A549 (cell line): Measurements from ENCODE around the gene YWHAB. TPM values are rescaled to one million over a fixed set of nuclear protein-coding genes. Genes with fewer than 3 reads are reported as not detected.

Source experiments
- ATAC-seq, 2 experiments: fragments of 200-7000 bp in 1 of 2; fragments of >200 bp in 1 of 2; cut with Nextera tagmentation in 1 of 2; cut with Tn5 transposase in 1 of 2; 3 replicates each; pipeline versions ENCODE4 v1.8.0 to v1.9.1; 2018 to 2020; ENCODE audit warnings: mild to moderate bottlenecking in 1 of 2, moderate library complexity in 1 of 2
- CTCF ChIA-PET: fragments of 300-600 bp; sonication (Branson Sonifier 250); formaldehyde crosslinking; extraction: SDS; loops from one replicate; lab custom pipeline; 2021; ENCODE audit warnings: antibody characterized with exemption, inconsistent platforms; lab: Yijun Ruan, JAX
- POLR2A ChIA-PET: fragments of 350-600 bp; formaldehyde crosslinking; extraction: SDS; loops from one replicate; lab custom pipeline; 2021; ENCODE audit warnings: antibody characterized with exemption, inconsistent platforms; lab: Yijun Ruan, JAX
- DNase-seq, 2 experiments: peaks; one replicate each; pipeline versions ENCODE4 v3.0.0 to v3.0.0-alpha.2; 2011 to 2016; ENCODE audit warnings: low read depth in 1 of 2, low spot score in 1 of 2
- FAIRE-seq: peaks from 2 replicates; lab custom pipeline; 2011; peaks lifted over from hg19 to GRCh38; lab: Jason Lieb, UNC
- H3K27ac ChIP-seq, 2 experiments: fragments of >200 bp; sonication (Bioruptor Twin); formaldehyde crosslinking; 3 replicates each; pipeline ENCODE4 v1.5.1; 2016 to 2017
- H3K4me1 ChIP-seq: fragments of >200 bp; sonication (Bioruptor Twin); formaldehyde crosslinking; 3 replicates; pipeline ENCODE4 v1.6.1; 2016
- H3K4me2 ChIP-seq: fragments of >200 bp; sonication (Bioruptor Twin); formaldehyde crosslinking; 3 replicates; pipeline ENCODE4 v1.6.1; 2016
- H3K4me3 ChIP-seq: fragments of >200 bp; sonication (Bioruptor Twin); formaldehyde crosslinking; 3 replicates; pipeline ENCODE4 v1.5.1; 2016
- H3K9me3 ChIP-seq: fragments of >200 bp; sonication (Bioruptor Twin); formaldehyde crosslinking; 3 replicates; pipeline ENCODE4 v1.6.1; 2016
- ATOH8 ChIP-seq: fragments of 250-450 bp; sonication (Bioruptor Pico); IDR thresholded peaks from 2 replicates; pipeline ENCODE4 v1.5.0; 2020; ENCODE audit warnings: low read depth, mild to moderate bottlenecking, moderate library complexity
- BHLHE40 ChIP-seq: IDR thresholded peaks from 2 replicates; pipeline ENCODE4 v1.6.1; 2012; ENCODE audit warnings: low read depth, low read length, inconsistent platforms
- CBX2 ChIP-seq: fragments of 200-600 bp; sonication (generic); IDR thresholded peaks from 2 replicates; pipeline ENCODE4 v1.6.1; 2016; ENCODE audit warnings: low read depth, mild to moderate bottlenecking, borderline replicate concordance
- CBX8 ChIP-seq: fragments of 200-600 bp; sonication (generic); IDR thresholded peaks from 2 replicates; pipeline ENCODE4 v1.6.1; 2016
- CHD4 ChIP-seq: fragments of 200-600 bp; sonication (generic); IDR thresholded peaks from 2 replicates; pipeline ENCODE4 v1.6.1; 2016; ENCODE audit warnings: antibody characterized with exemption, mild to moderate bottlenecking, borderline replicate concordance
- CTCF ChIP-seq: fragments of >200 bp; sonication (Bioruptor Twin); formaldehyde crosslinking; IDR thresholded peaks from 3 replicates; pipeline ENCODE4 v1.5.1; 2016
- E2F6 ChIP-seq: IDR thresholded peaks from 2 replicates; pipeline ENCODE4 v1.6.1; 2012; ENCODE audit warnings: low read depth, borderline replicate concordance
- FOSL2 ChIP-seq, 2 experiments: fragments of 450-650 bp in 1 of 2; fragments of >200 bp in 1 of 2; sonication (Bioruptor Twin) in 1 of 2; formaldehyde crosslinking; IDR thresholded peaks; 2 replicates each; pipeline versions ENCODE4 v1.5.0 to v1.6.1; 2016 to 2020; ENCODE audit warnings: mild to moderate bottlenecking in 1 of 2, moderate library complexity in 1 of 2
- HEYL ChIP-seq: fragments of 250-450 bp; sonication (Bioruptor Pico); IDR thresholded peaks from 2 replicates; pipeline ENCODE4 v1.8.0; 2021; ENCODE audit warnings: mild to moderate bottlenecking, moderate library complexity
- HOXB13 ChIP-seq: fragments of 250-450 bp; sonication (Bioruptor Pico); IDR thresholded peaks from 2 replicates; pipeline ENCODE4 v1.5.0; 2020; ENCODE audit warnings: low read depth, mild to moderate bottlenecking, moderate library complexity
- KDM5A ChIP-seq: fragments of 200-600 bp; sonication (generic); IDR thresholded peaks from 2 replicates; pipeline ENCODE4 v1.6.1; 2016; ENCODE audit warnings: antibody characterized with exemption, mild to moderate bottlenecking
- MAZ ChIP-seq: fragments of 150-350 bp; IDR thresholded peaks from 2 replicates; pipeline ENCODE4 v1.6.1; 2014; ENCODE audit warnings: antibody characterized with exemption, low read depth, low read length, borderline replicate concordance
- NPAS2 ChIP-seq: fragments of 250-450 bp; sonication (Bioruptor Pico); IDR thresholded peaks from 2 replicates; pipeline ENCODE4 v1.8.0; 2022; ENCODE audit warnings: mild to moderate bottlenecking, moderate library complexity, borderline replicate concordance
- PBX3 ChIP-seq: IDR thresholded peaks from 2 replicates; pipeline ENCODE4 v1.6.1; 2012
- PHF8 ChIP-seq: fragments of 200-600 bp; sonication (generic); IDR thresholded peaks from 2 replicates; pipeline ENCODE4 v1.6.1; 2016; ENCODE audit warnings: low read depth, mild to moderate bottlenecking, antibody characterized with exemption, moderate library complexity, borderline replicate concordance
- RAD21 ChIP-seq, 2 experiments: fragments of >200 bp in 1 of 2; sonication (Bioruptor Twin) in 1 of 2; formaldehyde crosslinking in 1 of 2; IDR thresholded peaks in 1 of 2; conservative IDR thresholded peaks in 1 of 2; 2 replicates in 1 of 2; 3 replicates in 1 of 2; pipeline ENCODE4 v1.6.1; 2012 to 2018; ENCODE audit warnings: inconsistent platforms in 1 of 2
- RARB ChIP-seq: fragments of 250-450 bp; sonication (Bioruptor Pico); IDR thresholded peaks from 2 replicates; pipeline ENCODE4 v1.8.0; 2021; ENCODE audit warnings: mild to moderate bottlenecking, moderate library complexity
- REST ChIP-seq: fragments of 200-600 bp; sonication (generic); IDR thresholded peaks from 2 replicates; pipeline ENCODE4 v1.6.1; 2016; ENCODE audit warnings: antibody characterized with exemption, mild to moderate bottlenecking, moderate library complexity
- RFX5 ChIP-seq: fragments of 450-650 bp; IDR thresholded peaks from 2 replicates; pipeline ENCODE4 v1.7.1; 2014; ENCODE audit warnings: antibody characterized with exemption, mild to moderate bottlenecking, moderate library complexity
- ZC3H11A ChIP-seq: fragments of 450-650 bp; IDR thresholded peaks from 2 replicates; pipeline ENCODE4 v1.6.1; 2014; ENCODE audit warnings: antibody characterized with exemption, mild to moderate bottlenecking
- ZFP36 ChIP-seq: fragments of 450-650 bp; IDR thresholded peaks from 2 replicates; pipeline ENCODE4 v1.6.1; 2014; ENCODE audit warnings: borderline replicate concordance; ENCODE audit not compliant: partially characterized antibody
- WGBS: methylation state at CpG from one replicate; pipeline ENCODE4 v1.1.6; 2017; ENCODE audit errors: missing lambda C conversion rate; 5-methylcytosine and 5-hydroxymethylcytosine counted together
- polyA plus RNA-seq, 4 experiments: library from polyadenylated mRNA; depleted of rRNA in 3 of 4; stranded (reverse); fragments of >200 nt; fragmentation: RNase III in 1 of 4; extraction: RNeasy Plus Mini Kit Qiagen cat#74134 plus additional on column Dnase treatment in 1 of 4; gene quantifications; 2 replicates in 3 of 4; 3 replicates in 1 of 4; pipeline ENCODE4 v1.2.3, GENCODE V29; 2011 to 2017

The YWHAB gene
- polyA plus RNA-seq, 2 of the 4 experiments (the other 2 are of a cell fraction): 163 to 205 TPM

- ChIA-PET POLR2A (interaction anchor here (1.3 kb wide), 1 partner anchor 11 kb away, joined by 6 read pairs; the partner anchor contains the start of gene TOMM34), CTCF (interaction anchor here (1.2 to 2.0 kb wide), 3 partner anchors 11 to 12 kb away, joined by 3 to 6 read pairs (median 4); partner anchors contain the start of gene TOMM34)
- no peak overlapping the region for H3K4me2 ChIP-seq
- no peak for ATAC-seq
- no peak overlapping the region for H3K4me3 ChIP-seq
- H3K4me1 ChIP-seq: no peaks in the 10 kb centered on the region
- no peak overlapping the region for H3K27ac ChIP-seq
- TF ChIP-seq FOSL2 (IDR thresholded peaks at IDR 0.05) (no peak), FOSL2 (CRISPR knock-in tag; IDR thresholded peaks at IDR 0.05) (no peak), MAZ (no peak), HOXB13 (no peak), CBX8 (no peak), PBX3 (no peak), CBX2 (no peak), ATOH8 (CRISPR knock-in tag) (no peak), KDM5A (no peak), CTCF (no peak), RAD21 (conservative IDR thresholded peaks at IDR 0.05 in 1 of 2, IDR thresholded peaks at IDR 0.05 in 1 of 2) (no peak), PHF8 (no peak), NPAS2 (no peak), HEYL (no peak), E2F6 (no peak), CHD4 (no peak)
- 70% methylated on average over 2 of the region's 2 CpGs for WGBS
- no peak for FAIRE-seq
- DNase-seq: no peak
- no peaks in the 10 kb centered on the region for H3K9me3 ChIP-seq
Observed at GRCh38 chr20:44948513-44948912, 63.0 kb downstream of the YWHAB start.

GRCh38 chr20:44950368-44950767, 64.9 kb downstream of the YWHAB start:
- Histone ChIP-seq H3K4me2 (no peak overlapping the region), H3K9me3 (no peaks in the 10 kb centered on the region), H3K4me1 (no peaks in the 10 kb centered on the region), H3K4me3 (no peak overlapping the region), H3K27ac (no peak overlapping the region)
- 88% methylated on average over 1 of the region's 1 CpG for WGBS
- no peak for FAIRE-seq
- CTCF ChIA-PET: interaction anchor here (1.4 kb wide), 1 partner anchor 11 kb away, joined by 5 read pairs; no protein-coding TSS in a partner anchor
- DNase-seq: no peak
- ATAC-seq: no peak
- POLR2A ChIA-PET: interaction anchor here (1.8 kb wide), 1 partner anchor 10 kb away, joined by 6 read pairs; the partner anchor contains the start of gene TOMM34
- TF ChIP-seq REST: no peak
- TF ChIP-seq PBX3: no peak
- no peak for TF ChIP-seq ZFP36
- no peak for TF ChIP-seq RARB (CRISPR knock-in tag)
- TF ChIP-seq ZC3H11A: no peak
- no peak for TF ChIP-seq CBX2
- no peak for TF ChIP-seq HOXB13
- TF ChIP-seq CTCF: no peak
- no peak for TF ChIP-seq PHF8
- no peak for TF ChIP-seq RFX5
- TF ChIP-seq HEYL: no peak
- no peak for TF ChIP-seq NPAS2
- TF ChIP-seq E2F6: no peak
- TF ChIP-seq BHLHE40: no peak
